ENCODE measurements around the gene CXCL13.

GRCh38 chr4:77586951-77587383 is 18.7 kb upstream of the CXCL13 start:
- no peak for TF ChIP-seq NANOG (IDR thresholded peaks at IDR 0.05; ENCODE audit: borderline replicate concordance)
- TF ChIP-seq ZNF331 (CRISPR knock-in tag; IDR thresholded peaks at IDR 0.05; ENCODE audit: low read depth) = no peak
